ENCODE measurements around the gene FBXL7.

- TF ChIP-seq MTA2 (IDR thresholded peaks at IDR 0.05; ENCODE audit: low read depth) (no peak), EP300 (IDR thresholded peaks at IDR 0.05; ENCODE audit: low read length) (no peak), ILF3 (IDR thresholded peaks at IDR 0.05; ENCODE audit: borderline replicate concordance) (no peak), MTA1 (IDR thresholded peaks at IDR 0.05; ENCODE audit: borderline replicate concordance) (no peak), KAT8 (IDR thresholded peaks at IDR 0.05; ENCODE audit: low read depth) (no peak), ZSCAN29 (IDR thresholded peaks at IDR 0.05) (no peak), CTCF (IDR thresholded peaks at IDR 0.05 in 2 of 3, conservative IDR thresholded peaks at IDR 0.05 in 1 of 3; ENCODE audit: insufficient read depth in 2 of 3, low read depth in 1 of 3, low read length in 3 of 3) (no peak), MCM3 (IDR thresholded peaks at IDR 0.05) (no peak), HDAC2 (IDR thresholded peaks at IDR 0.05) (no peak), FOS (IDR thresholded peaks at IDR 0.05; ENCODE audit: extremely low read depth, insufficient read length) (no peak), SLC30A9 (CRISPR knock-in tag; IDR thresholded peaks at IDR 0.05) (no peak)
Measured at GRCh38 chr5:15932066-15932465, 432.1 kb downstream of the FBXL7 start.

Measured in K562 (cell line).